GM12873 (cell line): ENCODE measurements around the gene KSR1.

Experiments used
- CTCF ChIP-seq: IDR thresholded peaks from 2 replicates; pipeline ENCODE4 v1.5.1; 2012; ENCODE audit warnings: low read depth, mild to moderate bottlenecking, moderate library complexity, low read length, control low read depth; ENCODE audit not compliant: insufficient read depth; ENCODE audit errors: missing control alignments

Gene KSR1

DNA sequence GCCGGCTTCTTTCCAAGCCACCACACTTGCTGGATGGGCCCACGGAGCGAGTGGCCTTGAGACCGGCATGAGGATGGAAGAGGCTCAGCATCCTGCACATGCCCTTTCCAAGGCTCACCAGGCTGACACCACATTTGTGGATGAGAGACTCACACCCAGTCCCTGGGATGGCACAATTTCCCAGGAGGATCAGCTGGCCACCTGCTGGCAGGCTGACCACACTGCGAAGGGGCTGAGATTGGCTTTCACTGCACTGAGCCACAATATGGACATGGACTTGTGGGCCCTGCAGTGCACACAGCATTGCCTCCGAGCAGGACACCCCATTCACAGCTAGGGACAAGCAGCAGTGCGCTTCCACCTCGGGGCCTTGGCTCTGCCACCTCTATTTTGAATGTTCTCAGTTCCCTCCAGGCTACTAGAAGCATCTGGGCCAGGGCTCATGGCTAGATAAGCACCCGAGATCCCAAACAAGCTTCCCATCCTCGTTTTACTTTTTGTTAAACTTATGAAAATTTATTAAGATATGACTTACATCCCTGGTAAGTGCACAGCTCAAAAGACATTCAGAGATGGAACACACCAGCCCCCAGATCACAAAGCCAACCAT, 25.3 kb upstream of the KSR1 start:
- TF ChIP-seq CTCF, result peak; percentile 61

DNA sequence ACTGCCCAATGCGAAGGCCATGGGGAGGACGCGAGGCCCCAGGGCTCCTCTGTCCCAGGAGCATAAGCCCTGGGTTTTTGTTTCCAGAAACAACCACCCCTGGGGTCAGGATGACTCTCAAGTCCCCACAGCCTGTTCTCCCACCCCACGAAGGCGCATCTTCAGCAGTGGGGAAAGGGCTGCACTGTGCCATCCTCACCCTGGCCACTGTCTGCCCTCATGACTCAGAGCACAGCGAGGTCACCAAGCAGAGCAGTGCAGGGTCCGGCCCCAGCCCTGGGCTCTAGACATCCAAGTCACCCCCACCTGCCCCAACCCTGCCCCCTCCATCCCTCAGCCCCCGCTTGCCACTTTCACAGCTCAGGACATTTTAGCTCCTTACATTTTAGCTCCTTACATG, 22.7 kb upstream of the KSR1 start:
- TF ChIP-seq CTCF, result no peak

DNA sequence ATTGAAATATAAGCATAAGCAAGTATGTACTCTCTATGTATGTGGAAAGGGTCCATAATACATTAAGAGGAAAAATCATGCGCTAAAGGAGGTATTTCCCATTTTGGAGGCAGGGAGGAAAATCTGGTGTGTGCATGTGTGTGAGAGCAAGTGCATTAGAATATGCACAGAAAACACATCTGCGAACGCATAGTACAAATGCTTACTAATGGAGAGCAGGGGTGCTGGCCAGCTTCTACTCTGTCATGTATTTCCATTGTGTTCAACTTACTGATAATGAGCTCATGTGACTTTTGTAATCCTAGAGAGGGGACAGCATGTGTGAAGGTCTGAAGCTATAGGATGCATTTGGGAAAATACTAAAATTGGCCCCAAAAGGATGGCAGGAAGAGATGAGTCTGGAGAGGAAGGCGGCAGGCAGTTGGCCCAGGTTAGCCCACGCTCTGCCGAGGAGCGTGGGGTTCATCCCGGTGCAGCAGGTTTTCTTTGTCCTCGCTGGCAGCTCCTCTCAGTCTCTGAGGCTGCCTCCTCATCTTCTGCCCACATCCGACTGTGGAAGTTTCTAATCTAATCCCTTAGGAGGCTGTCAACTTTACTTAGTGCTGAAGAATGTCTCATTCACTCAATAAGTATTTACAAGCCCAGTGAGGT, 17.8 kb upstream of the KSR1 start:
- no peak for TF ChIP-seq CTCF

DNA sequence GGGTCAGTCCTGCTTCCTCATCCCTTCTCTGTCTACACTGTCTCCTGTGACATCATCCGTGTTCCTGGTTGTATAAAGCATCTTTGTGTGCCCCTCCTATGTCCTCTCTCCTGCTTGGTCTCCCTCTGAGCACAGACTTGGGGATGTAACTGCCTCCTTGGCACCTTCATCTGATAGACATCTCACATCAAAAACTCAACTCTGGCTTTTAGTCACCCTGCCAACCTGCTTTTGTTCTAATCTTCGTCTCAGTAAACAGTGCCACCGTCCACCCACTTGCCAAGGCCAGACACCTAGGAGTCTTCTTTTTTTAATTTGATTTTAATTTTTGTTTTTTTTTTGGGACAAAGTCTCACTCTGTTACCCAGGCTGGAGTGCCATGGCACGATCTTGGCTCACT, 16.9 kb upstream of the KSR1 start:
- TF ChIP-seq CTCF, result no peak

DNA sequence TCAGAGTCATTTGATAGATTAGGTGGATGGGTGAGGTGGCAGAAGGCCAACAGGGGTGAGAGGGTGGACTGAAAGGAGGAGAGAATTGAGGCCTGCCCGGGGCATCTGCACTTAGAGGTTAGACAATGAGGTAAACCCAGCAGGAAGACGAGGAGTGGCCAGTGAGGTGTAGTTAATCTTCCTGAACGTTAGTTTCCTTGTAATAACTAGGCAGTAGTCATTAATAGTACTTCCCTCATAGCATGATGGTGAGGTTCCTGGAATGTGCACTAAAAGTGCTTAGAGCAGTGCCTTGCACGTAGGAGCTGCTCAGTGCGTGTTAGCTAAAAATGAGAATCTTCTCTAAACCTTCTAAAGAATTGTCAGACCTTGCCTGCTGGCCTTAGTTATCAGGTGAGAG, 13.5 kb upstream of the KSR1 start:
- TF ChIP-seq CTCF, result no peak

DNA sequence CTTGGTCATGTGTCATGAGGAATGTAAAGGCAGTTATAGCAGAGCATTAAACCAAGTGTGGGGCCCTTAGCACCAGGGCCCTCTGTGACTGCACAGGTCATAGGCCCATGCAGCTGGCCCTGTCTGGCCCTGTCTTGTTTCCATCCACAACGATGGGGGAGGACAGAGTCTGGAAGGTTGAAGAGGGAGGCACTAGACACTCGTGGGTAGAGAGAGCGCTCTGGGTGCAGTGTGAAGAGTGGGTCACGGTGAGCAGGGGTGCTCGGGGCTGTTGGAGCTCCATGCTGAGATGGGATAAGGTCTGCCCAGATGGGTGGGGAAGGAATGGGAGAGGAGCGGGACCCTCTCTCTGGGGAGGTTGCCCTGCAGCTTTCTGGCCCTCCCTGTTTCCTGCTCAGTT, 12.8 kb upstream of the KSR1 start:
- no peak for TF ChIP-seq CTCF

GRCh38 chr17:27445971-27446370, 10.3 kb upstream of the KSR1 start:
- TF ChIP-seq CTCF, result no peak
